Endothelial cell (in vitro differentiated cells): ENCODE measurements around the gene ZNF354B. TPM values are rescaled to one million over a fixed set of nuclear protein-coding genes. Genes with fewer than 3 reads are reported as not detected.

ENCODE experiments used
- DNase-seq: peaks from one replicate; pipeline ENCODE4 v3.0.0; 2021; ENCODE audit warnings: low spot score
- H3K27ac Mint-ChIP-seq: one replicate; pipeline ENCODE4 v1.8.0; 2021; ENCODE audit warnings: mixed read lengths, inconsistent platforms; ENCODE audit not compliant: unreplicated experiment
- H3K27me3 Mint-ChIP-seq: one replicate; pipeline ENCODE4 v1.8.0; 2021; ENCODE audit warnings: mild to moderate bottlenecking, moderate library complexity, mixed read lengths, inconsistent platforms; ENCODE audit not compliant: unreplicated experiment
- H3K36me3 Mint-ChIP-seq: one replicate; pipeline ENCODE4 v1.8.0; 2021; ENCODE audit warnings: mild to moderate bottlenecking, low read depth, mixed read lengths, inconsistent platforms; ENCODE audit not compliant: unreplicated experiment
- H3K4me1 Mint-ChIP-seq: one replicate; pipeline ENCODE4 v1.8.0; 2021; ENCODE audit warnings: mild to moderate bottlenecking, mixed read lengths, inconsistent platforms; ENCODE audit not compliant: unreplicated experiment
- H3K4me3 Mint-ChIP-seq: one replicate; pipeline ENCODE4 v1.8.0; 2021; ENCODE audit warnings: mild to moderate bottlenecking, mixed read lengths, inconsistent platforms; ENCODE audit not compliant: unreplicated experiment
- H3K9me3 Mint-ChIP-seq: one replicate; pipeline ENCODE4 v1.8.0; 2021; ENCODE audit warnings: mixed read lengths, inconsistent platforms; ENCODE audit not compliant: unreplicated experiment
- total RNA-seq: library from RNA; stranded (reverse); fragmentation: NEBNext Ultra II Directional; extraction: Animal tissue kit (Norgen Biotek cat#: 25700); gene quantifications from one replicate; pipeline ENCODE4 v1.2.1, GENCODE V29; 2021; ENCODE audit not compliant: unreplicated experiment
- TF ChIP-seq, protein P1 (sequence below): fragments of 200-600 bp; sonication (generic); IDR thresholded peaks from one replicate; pipeline ENCODE4 v1.5.0; 2021; ENCODE audit warnings: antibody characterized with exemption; ENCODE audit not compliant: unreplicated experiment

ZNF354B gene
- total RNA-seq, 1 donor from 2014 or later: 23.6 TPM

DNA sequence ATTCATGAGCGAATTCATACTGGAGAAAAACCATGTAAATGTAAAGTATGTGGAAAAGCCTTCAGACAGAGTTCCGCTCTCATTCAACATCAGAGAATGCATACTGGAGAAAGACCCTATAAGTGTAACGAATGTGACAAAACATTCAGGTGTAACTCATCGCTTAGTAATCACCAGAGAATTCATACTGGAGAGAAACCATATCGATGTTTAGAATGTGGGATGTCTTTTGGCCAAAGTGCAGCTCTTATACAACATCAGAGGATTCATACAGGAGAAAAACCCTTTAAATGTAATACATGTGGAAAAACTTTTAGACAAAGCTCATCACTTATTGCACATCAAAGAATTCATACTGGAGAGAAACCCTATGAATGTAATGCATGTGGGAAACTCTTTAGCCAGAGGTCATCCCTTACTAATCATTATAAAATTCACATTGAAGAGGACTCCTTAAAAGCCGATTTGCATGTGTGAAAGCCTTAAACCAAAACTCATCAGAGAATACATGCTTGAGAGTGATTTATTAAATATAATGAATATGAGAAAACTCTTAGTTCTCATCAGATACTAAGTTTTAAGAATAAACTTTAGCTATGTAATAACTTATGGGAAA, 24.2 kb downstream of the ZNF354B start:
- Mint-ChIP-seq H3K36me3 (peaks cover 81% of the 10 kb centered on the region), H3K27ac (no peak overlapping the region), H3K4me3 (peak overlapping the region; percentile 82), H3K4me1 (no peaks in the 10 kb centered on the region), H3K9me3 (peaks cover 28% of the 10 kb centered on the region), H3K27me3 (no peaks in the 10 kb centered on the region)
- no peak for DNase-seq
- TF ChIP-seq, protein P1, sequence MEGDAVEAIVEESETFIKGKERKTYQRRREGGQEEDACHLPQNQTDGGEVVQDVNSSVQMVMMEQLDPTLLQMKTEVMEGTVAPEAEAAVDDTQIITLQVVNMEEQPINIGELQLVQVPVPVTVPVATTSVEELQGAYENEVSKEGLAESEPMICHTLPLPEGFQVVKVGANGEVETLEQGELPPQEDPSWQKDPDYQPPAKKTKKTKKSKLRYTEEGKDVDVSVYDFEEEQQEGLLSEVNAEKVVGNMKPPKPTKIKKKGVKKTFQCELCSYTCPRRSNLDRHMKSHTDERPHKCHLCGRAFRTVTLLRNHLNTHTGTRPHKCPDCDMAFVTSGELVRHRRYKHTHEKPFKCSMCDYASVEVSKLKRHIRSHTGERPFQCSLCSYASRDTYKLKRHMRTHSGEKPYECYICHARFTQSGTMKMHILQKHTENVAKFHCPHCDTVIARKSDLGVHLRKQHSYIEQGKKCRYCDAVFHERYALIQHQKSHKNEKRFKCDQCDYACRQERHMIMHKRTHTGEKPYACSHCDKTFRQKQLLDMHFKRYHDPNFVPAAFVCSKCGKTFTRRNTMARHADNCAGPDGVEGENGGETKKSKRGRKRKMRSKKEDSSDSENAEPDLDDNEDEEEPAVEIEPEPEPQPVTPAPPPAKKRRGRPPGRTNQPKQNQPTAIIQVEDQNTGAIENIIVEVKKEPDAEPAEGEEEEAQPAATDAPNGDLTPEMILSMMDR: no peak

GRCh38 chr5:178895615-178896571, 36.1 kb downstream of the ZNF354B start, which contains the start of gene ZFP2:
TSS of gene ZFP2 (plus strand) at chr5:178895913. CDS start at chr5:178931314, 35,401 bp downstream.
- TF ChIP-seq, protein P1: no peak
- Mint-ChIP-seq H3K27me3 (no peaks in the 10 kb centered on the region), H3K27ac (no peak within 1 kb of the TSS), H3K9me3 (peaks cover 4% of the 10 kb centered on the region), H3K36me3 (peaks cover 19% of the 10 kb centered on the region), H3K4me3 (peak within 1 kb of the TSS; percentile 93), H3K4me1 (peaks cover 3% of the 10 kb centered on the region)
- DNase-seq: peak; percentile 70

GRCh38 chr5:178899289-178899688, 39.5 kb downstream of the ZNF354B start:
- TF ChIP-seq, protein P1: no peak
- no peak for DNase-seq
- Mint-ChIP-seq H3K27ac (no peak overlapping the region), H3K4me1 (peaks cover 3% of the 10 kb centered on the region), H3K9me3 (peaks cover 4% of the 10 kb centered on the region), H3K36me3 (peaks cover 26% of the 10 kb centered on the region), H3K27me3 (peaks cover 2% of the 10 kb centered on the region), H3K4me3 (no peak overlapping the region)

DNA sequence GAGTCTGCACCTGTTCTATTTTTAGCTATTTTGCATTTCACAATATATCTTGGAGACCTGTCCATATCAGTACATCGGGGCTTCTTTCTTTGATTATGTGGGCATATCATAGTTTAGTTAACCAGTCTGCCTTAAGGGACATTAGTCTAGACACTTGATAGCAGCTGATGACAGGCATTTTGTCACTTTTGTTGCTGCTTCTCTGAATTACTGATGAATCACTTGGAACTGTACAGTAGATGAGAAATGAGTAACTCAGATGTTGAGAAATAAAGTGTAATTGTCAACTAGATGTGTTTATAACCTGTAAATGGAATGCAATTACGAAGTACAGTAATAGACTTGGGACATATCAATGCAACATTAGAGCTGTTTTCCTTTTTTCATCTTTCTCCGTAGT, 43.1 kb downstream of the ZNF354B start:
- DNase-seq: no peak
- no peak overlapping the region for H3K27ac Mint-ChIP-seq
- peaks cover 29% of the 10 kb centered on the region for H3K36me3 Mint-ChIP-seq
- TF ChIP-seq, protein P1: no peak
- peak overlapping the region; percentile 56 for H3K4me3 Mint-ChIP-seq
- H3K9me3 Mint-ChIP-seq: peaks cover 4% of the 10 kb centered on the region
- H3K4me1 Mint-ChIP-seq: no peaks in the 10 kb centered on the region
- peaks cover 2% of the 10 kb centered on the region for H3K27me3 Mint-ChIP-seq
